Mucosa of rectum (tissue), 2 donors: Measurements from ENCODE around the gene MCM6.

Source experiments
- H3K27ac ChIP-seq, 2 donors: one replicate each; pipeline ENCODE4 v1.7.0; 2013; ENCODE audit warnings: inconsistent platforms in 2 of 2, low read depth in 2 of 2, low read length in 2 of 2
- H3K27me3 ChIP-seq, 2 donors: one replicate each; pipeline ENCODE4 v1.7.0; 2013; ENCODE audit warnings: low read length in 2 of 2; ENCODE audit not compliant: control insufficient read depth in 2 of 2, insufficient read depth in 2 of 2
- H3K36me3 ChIP-seq, 2 donors: one replicate each; pipeline ENCODE4 v1.7.0; 2013; ENCODE audit warnings: low read length in 2 of 2; ENCODE audit not compliant: control insufficient read depth in 2 of 2, insufficient read depth in 2 of 2
- H3K4me1 ChIP-seq, 2 donors: one replicate each; pipeline ENCODE4 v1.7.0; 2013; ENCODE audit warnings: low read length in 2 of 2, mild to moderate bottlenecking in 1 of 2; ENCODE audit not compliant: control insufficient read depth in 2 of 2, insufficient read depth in 2 of 2
- H3K4me3 ChIP-seq, 2 donors: one replicate each; pipeline ENCODE4 v1.7.0; 2013; ENCODE audit warnings: low read length in 2 of 2
- H3K9ac ChIP-seq, 2 donors: one replicate each; pipeline ENCODE4 v1.7.0; 2013; ENCODE audit warnings: low read length in 2 of 2, low read depth in 1 of 2, mild to moderate bottlenecking in 1 of 2
- H3K9me3 ChIP-seq, 2 donors: one replicate each; pipeline ENCODE4 v1.7.0; 2013; ENCODE audit warnings: low read length in 2 of 2; ENCODE audit not compliant: control insufficient read depth in 2 of 2
- donor health status: healthy.
- donor health status: Normal muscosa, but diverticular disease.

The MCM6 gene

DNA sequence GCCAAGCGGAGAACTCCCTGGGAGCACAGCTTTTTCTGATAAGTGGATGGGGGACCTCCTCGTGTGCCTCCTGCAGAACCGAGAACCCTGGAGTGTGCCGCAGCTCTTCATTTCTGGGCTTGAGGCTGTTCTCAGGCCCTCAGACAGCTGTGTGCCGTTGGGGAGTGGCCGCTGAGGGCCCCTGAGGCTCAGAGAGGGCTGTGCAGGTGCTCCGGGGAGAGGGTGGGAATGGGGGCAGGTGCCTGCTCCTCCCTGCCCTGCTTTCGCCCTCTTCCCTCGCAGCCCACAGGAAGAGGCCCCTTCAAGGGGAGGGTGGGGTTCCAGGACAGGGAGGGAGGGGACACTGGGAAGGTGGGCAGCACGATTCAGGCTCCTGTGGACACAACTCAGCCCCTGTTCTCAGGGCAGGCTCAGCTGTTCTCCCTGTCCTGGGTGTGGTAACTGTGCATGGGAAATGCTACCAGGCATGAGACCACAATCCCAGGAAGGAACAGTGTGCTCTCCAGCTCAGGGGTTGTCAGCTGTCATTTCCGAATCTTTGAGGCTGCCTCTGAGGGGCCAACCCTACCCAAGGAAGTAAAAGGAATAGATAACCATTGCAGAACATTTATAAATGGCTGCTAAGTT is 50.6 kb downstream of the MCM6 start:
- H3K9ac ChIP-seq: no peak overlapping the region
- H3K4me3 ChIP-seq: no peak overlapping the region
- H3K27me3 ChIP-seq: no peaks in the 10 kb centered on the region
- H3K27ac ChIP-seq: no peak overlapping the region
- H3K36me3 ChIP-seq: no peaks in the 10 kb centered on the region
- no peaks in the 10 kb centered on the region for H3K9me3 ChIP-seq
- no peaks in the 10 kb centered on the region for H3K4me1 ChIP-seq

- H3K9me3 ChIP-seq: no peaks in the 10 kb centered on the region
- H3K36me3 ChIP-seq: no peaks in the 10 kb centered on the region
- no peak overlapping the region for H3K4me3 ChIP-seq
- no peaks in the 10 kb centered on the region for H3K27me3 ChIP-seq
- H3K4me1 ChIP-seq: no peaks in the 10 kb centered on the region
- H3K27ac ChIP-seq: no peak overlapping the region
- no peak overlapping the region for H3K9ac ChIP-seq
These were observed 51.1 kb downstream of the MCM6 start for GRCh38 chr2:135825131-135825530.

GRCh38 chr2:135822855-135823254 is 53.4 kb downstream of the MCM6 start:
- no peaks in the 10 kb centered on the region for H3K9me3 ChIP-seq

GRCh38 chr2:135821190-135821589 is 55.1 kb downstream of the MCM6 start:
- H3K27me3 ChIP-seq: no peaks in the 10 kb centered on the region
- no peaks in the 10 kb centered on the region for H3K9me3 ChIP-seq
- no peak overlapping the region for H3K9ac ChIP-seq
- H3K4me1 ChIP-seq: no peaks in the 10 kb centered on the region
- H3K36me3 ChIP-seq: no peaks in the 10 kb centered on the region
- H3K27ac ChIP-seq: no peak overlapping the region
- H3K4me3 ChIP-seq: no peak overlapping the region

More at GRCh38 chr2:135822855-135823254, 53.4 kb downstream of the MCM6 start:
- Histone ChIP-seq H3K4me3 (no peak overlapping the region), H3K27me3 (no peaks in the 10 kb centered on the region), H3K4me1 (no peaks in the 10 kb centered on the region), H3K27ac (no peak overlapping the region), H3K36me3 (no peaks in the 10 kb centered on the region), H3K9ac (no peak overlapping the region)

GRCh38 chr2:135820003-135820618 is 56.1 kb downstream of the MCM6 start:
- H3K27me3 ChIP-seq: no peaks in the 10 kb centered on the region
- no peaks in the 10 kb centered on the region for H3K36me3 ChIP-seq
- no peaks in the 10 kb centered on the region for H3K9me3 ChIP-seq
- H3K9ac ChIP-seq: no peak overlapping the region
- no peak overlapping the region for H3K4me3 ChIP-seq
- no peak overlapping the region for H3K27ac ChIP-seq
- H3K4me1 ChIP-seq: no peaks in the 10 kb centered on the region

GRCh38 chr2:135818937-135819610 is 57.2 kb downstream of the MCM6 start:
- Histone ChIP-seq H3K4me1 (no peaks in the 10 kb centered on the region), H3K36me3 (no peaks in the 10 kb centered on the region), H3K27ac (no peak overlapping the region), H3K9ac (no peak overlapping the region), H3K4me3 (no peak overlapping the region), H3K27me3 (no peaks in the 10 kb centered on the region), H3K9me3 (no peaks in the 10 kb centered on the region)

DNA sequence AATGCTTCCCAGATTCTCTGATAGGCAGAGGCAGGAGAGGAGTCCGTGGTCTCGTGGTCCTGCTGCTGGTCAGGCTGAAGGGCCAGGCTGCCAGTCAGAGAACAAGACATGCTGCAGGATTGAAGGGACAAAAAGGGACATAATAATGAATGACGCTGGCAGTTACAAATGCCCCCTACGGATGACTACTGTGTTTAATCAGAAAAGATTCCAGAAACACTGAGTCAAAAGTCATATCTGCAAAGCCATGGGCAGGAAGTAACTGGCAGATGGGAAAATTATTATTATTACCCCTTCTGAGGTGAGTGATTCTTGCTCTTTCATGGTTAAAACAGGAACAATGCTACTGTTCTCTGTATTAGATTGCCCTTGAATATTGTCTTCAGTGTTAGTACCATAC is 58.3 kb downstream of the MCM6 start:
- no peak overlapping the region for H3K4me3 ChIP-seq
- H3K9me3 ChIP-seq: no peaks in the 10 kb centered on the region
- H3K9ac ChIP-seq: no peak overlapping the region
- H3K27ac ChIP-seq: no peak overlapping the region
- H3K4me1 ChIP-seq: no peaks in the 10 kb centered on the region
- H3K36me3 ChIP-seq: no peaks in the 10 kb centered on the region
- H3K27me3 ChIP-seq: no peaks in the 10 kb centered on the region

GRCh38 chr2:135817466-135817865 is 58.8 kb downstream of the MCM6 start:
- Histone ChIP-seq H3K9ac (no peak overlapping the region), H3K9me3 (no peaks in the 10 kb centered on the region), H3K27ac (no peak overlapping the region), H3K27me3 (no peaks in the 10 kb centered on the region), H3K4me1 (no peaks in the 10 kb centered on the region), H3K36me3 (no peaks in the 10 kb centered on the region), H3K4me3 (no peak overlapping the region)

DNA sequence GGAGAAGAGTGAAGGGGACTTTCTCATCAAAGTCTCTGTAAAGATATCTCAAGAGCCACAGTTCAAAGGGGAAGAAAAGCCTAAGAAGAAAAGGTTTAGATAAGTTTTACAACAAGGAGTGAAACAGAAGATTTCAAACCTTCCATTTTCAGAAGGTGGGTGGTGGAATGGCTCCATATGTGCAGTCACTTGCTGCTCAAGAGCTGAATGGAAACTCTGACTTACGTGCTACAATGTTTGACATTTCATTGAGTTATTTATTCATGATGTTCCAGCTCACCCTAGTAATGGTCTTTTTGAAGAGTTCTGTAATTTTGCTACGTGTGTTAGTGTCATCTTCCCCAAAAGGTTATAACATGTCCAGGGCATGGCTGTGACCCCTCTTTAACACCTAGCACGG is 61.0 kb downstream of the MCM6 start:
- Histone ChIP-seq H3K4me1 (no peaks in the 10 kb centered on the region), H3K27me3 (no peaks in the 10 kb centered on the region), H3K4me3 (no peak overlapping the region), H3K9me3 (no peaks in the 10 kb centered on the region), H3K27ac (no peak overlapping the region), H3K9ac (no peak overlapping the region), H3K36me3 (no peaks in the 10 kb centered on the region)

DNA sequence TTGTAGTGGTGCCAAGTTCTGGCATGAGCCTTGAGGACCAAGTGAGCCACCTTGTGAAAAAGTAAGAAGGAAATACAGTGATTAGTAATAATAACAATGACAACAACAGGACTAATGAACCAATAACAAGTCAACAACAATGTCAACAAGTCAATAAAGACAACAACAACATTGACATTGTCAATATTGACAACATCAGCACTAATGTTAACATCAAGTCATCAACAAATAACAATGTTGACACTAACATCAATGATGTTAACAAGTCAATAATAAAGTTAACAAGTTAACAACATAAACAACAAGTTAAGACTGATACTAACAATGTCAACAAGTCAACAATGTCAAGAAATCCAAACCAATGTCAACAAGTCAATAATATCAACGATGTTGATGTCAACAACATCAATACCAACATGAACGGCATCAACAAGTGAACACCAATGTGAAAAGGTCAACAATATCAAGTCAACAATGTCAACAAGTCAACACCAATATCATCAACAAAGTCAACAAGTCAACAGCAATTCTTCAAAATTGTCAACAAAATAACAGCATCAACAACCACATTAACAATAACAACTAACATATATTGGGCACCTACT is 63.2 kb downstream of the MCM6 start:
- no peaks in the 10 kb centered on the region for H3K27me3 ChIP-seq
- no peaks in the 10 kb centered on the region for H3K36me3 ChIP-seq
- H3K27ac ChIP-seq: no peak overlapping the region
- H3K9ac ChIP-seq: no peak overlapping the region
- H3K4me3 ChIP-seq: no peak overlapping the region
- H3K9me3 ChIP-seq: no peaks in the 10 kb centered on the region
- no peaks in the 10 kb centered on the region for H3K4me1 ChIP-seq
